ENCODE results near the gene TLX1. TPM values are rescaled to one million over a fixed set of nuclear protein-coding genes. Genes with fewer than 3 reads are reported as not detected.

The TLX1 gene
- total RNA-seq: not detected

DNA sequence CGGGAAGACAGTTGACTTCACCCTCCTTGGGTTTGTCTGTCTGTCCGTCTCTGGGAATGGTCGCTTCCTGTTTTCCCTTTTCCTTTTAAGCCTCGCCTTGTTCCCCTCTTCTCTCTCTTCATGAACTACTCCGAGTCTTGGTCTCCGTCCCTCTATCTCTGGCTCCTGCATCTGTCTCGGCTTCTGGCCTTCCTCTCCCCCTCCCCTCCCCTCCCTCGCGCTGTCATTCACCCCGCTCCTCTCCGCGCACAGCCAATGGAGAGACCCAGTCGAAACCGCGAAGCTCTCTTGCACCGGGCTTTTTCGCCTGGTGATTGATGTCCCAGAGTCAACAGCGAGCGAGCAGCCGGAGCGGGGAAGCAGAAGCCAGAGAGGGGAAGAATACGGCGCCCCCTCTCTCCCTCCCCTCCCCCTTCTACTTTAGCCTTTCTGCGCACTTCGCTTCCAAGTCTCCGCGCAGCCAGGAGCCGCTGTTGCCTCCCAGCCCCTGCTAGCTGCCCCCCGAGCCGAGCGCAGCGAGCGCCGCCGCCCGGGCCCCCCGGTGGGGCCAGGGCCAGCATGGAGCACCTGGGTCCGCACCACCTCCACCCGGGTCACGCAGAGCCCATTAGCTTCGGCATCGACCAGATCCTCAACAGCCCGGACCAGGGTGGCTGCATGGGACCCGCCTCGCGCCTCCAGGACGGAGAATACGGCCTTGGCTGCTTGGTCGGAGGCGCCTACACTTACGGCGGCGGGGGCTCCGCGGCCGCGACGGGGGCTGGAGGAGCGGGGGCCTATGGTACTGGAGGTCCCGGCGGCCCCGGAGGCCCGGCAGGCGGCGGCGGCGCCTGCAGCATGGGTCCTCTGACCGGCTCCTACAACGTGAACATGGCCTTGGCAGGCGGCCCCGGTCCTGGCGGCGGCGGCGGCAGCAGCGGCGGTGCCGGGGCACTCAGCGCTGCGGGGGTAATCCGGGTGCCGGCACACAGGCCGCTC lies at the start of gene TLX1:
Gene TLX1 (plus strand): TSS at position 317 of the 978 bp plus-strand sequence. CDS start 242 bp downstream, at position 559.
- Histone ChIP-seq H3K36me3 (no peaks in the 10 kb centered on the region), H3K27ac (no peak within 1 kb of the TSS), H3K27me3 (peaks cover 82 to 90% (median 87%) of the 10 kb centered on the region in 3 donors), H3K4me3 (peak within 1 kb of the TSS; percentile 23 to 50 (median 45)), H3K4me1 (peaks cover 15 to 26% of the 10 kb centered on the region in 2 donors), H3K9me3 (no peaks in the 10 kb centered on the region)
- TF ChIP-seq, protein P1, sequence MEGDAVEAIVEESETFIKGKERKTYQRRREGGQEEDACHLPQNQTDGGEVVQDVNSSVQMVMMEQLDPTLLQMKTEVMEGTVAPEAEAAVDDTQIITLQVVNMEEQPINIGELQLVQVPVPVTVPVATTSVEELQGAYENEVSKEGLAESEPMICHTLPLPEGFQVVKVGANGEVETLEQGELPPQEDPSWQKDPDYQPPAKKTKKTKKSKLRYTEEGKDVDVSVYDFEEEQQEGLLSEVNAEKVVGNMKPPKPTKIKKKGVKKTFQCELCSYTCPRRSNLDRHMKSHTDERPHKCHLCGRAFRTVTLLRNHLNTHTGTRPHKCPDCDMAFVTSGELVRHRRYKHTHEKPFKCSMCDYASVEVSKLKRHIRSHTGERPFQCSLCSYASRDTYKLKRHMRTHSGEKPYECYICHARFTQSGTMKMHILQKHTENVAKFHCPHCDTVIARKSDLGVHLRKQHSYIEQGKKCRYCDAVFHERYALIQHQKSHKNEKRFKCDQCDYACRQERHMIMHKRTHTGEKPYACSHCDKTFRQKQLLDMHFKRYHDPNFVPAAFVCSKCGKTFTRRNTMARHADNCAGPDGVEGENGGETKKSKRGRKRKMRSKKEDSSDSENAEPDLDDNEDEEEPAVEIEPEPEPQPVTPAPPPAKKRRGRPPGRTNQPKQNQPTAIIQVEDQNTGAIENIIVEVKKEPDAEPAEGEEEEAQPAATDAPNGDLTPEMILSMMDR (IDR thresholded peaks at IDR 0.05 in 4 of 5, conservative IDR thresholded peaks at IDR 0.05 in 1 of 5): no peak
- TF ChIP-seq POLR2A (IDR thresholded peaks at IDR 0.05): no peak
- in situ Hi-C loops (cut with MboI; ENCODE audit: low sequenced_read_pairs in 4 of 4): no loop called here
- DNase-seq (no peak), ATAC-seq (peak in 1 of 2 donors; percentile 69)
- intact Hi-C loops (cut with DNase I; ENCODE audit: low total_unique reads): no loop called here

DNA sequence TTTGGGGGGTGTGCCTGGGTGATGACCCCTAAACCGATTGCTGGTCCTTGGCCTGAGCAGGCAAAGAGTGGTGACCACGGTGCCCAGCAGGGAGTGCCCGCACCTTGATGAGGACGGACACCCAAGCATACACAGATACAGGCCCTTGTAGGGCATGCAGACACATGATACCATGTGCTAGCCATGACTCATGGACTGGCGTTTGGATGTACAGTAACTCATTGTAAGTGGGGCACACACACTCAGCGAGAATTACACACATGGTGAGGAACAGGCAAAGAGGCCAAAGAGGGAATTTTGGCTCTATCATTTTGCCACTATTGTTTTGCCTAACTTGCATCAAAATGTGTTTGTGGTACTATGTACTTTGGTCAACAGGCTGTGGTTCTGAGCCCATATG lies 45.3 kb upstream of the TLX1 start:
- TF ChIP-seq, protein P1 (IDR thresholded peaks at IDR 0.05 in 4 of 5, conservative IDR thresholded peaks at IDR 0.05 in 1 of 5): no peak
- TF ChIP-seq POLR2A (IDR thresholded peaks at IDR 0.05): no peak
- Histone ChIP-seq H3K27me3 (peaks cover 34 to 50% (median 41%) of the 10 kb centered on the region in 3 donors), H3K36me3 (no peaks in the 10 kb centered on the region), H3K4me1 (no peaks in the 10 kb centered on the region), H3K9me3 (no peaks in the 10 kb centered on the region), H3K27ac (no peak overlapping the region), H3K4me3 (no peak overlapping the region)
- in situ Hi-C loops (cut with MboI; ENCODE audit: low sequenced_read_pairs in 4 of 4): no loop called here
- ATAC-seq (no peak), DNase-seq (no peak)
- intact Hi-C loops (cut with DNase I; ENCODE audit: low total_unique reads): no loop called here

DNA sequence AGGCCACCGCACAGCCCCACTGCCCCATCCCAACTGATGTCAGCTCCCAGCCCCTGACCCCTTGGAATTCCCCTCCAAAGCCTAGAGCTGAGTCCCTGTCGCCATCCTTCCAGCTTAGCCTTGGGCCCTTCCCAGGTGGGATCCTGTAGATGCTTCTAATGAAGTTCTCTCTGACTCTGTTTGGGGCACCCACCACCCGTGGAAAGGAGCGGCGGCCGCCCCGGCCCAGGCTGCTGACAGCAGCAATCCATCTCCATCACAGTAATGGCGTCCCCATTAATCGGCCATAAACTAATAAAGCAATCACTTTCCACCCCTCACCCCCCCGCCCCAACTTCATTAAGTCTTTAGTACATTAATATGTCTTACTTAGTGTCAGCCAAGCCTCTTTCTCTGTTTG lies 43.7 kb upstream of the TLX1 start:
- no peaks in the 10 kb centered on the region for H3K36me3 ChIP-seq
- no peaks in the 10 kb centered on the region for H3K9me3 ChIP-seq
- no peak for TF ChIP-seq POLR2A (IDR thresholded peaks at IDR 0.05)
- TF ChIP-seq, protein P1 (IDR thresholded peaks at IDR 0.05 in 4 of 5, conservative IDR thresholded peaks at IDR 0.05 in 1 of 5): no peak
- in situ Hi-C loops (cut with MboI; ENCODE audit: low sequenced_read_pairs in 4 of 4): no loop called here
- peaks cover 33 to 50% (median 44%) of the 10 kb centered on the region in 3 donors for H3K27me3 ChIP-seq
- no peak overlapping the region for H3K4me3 ChIP-seq
- no peak overlapping the region for H3K27ac ChIP-seq
- no peak for ATAC-seq
- no peak for DNase-seq
- intact Hi-C loops (cut with DNase I; ENCODE audit: low total_unique reads): no loop called here
- H3K4me1 ChIP-seq: no peaks in the 10 kb centered on the region

DNA sequence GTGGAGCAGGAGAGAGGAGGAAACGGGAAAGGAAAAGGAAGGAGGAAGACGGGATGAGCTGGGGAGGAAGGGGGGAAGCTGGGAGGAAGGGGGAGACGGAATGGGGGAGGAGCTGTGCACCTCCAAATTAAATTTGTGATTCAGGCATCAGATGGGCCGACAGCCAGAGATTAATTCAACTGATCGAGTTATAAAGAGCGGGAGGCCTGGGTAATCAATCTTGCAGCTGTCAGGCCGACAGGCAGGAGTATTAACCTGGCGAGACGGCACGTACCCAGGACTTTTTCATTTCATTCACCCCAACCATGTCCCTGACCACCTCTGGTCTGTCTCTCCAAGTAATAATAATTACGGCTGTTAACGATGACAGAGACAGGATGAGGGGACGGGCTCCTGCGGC lies 43.1 kb upstream of the TLX1 start:
- Histone ChIP-seq H3K36me3 (no peaks in the 10 kb centered on the region), H3K27me3 (peaks cover 31 to 45% (median 44%) of the 10 kb centered on the region in 3 donors), H3K4me3 (no peak overlapping the region), H3K27ac (no peak overlapping the region), H3K9me3 (no peaks in the 10 kb centered on the region), H3K4me1 (no peaks in the 10 kb centered on the region)
- no peak for DNase-seq
- intact Hi-C loops (cut with DNase I; ENCODE audit: low total_unique reads): no loop called here
- TF ChIP-seq POLR2A (IDR thresholded peaks at IDR 0.05): no peak
- no peak for ATAC-seq
- in situ Hi-C loops (cut with MboI; ENCODE audit: low sequenced_read_pairs in 4 of 4): no loop called here

DNA sequence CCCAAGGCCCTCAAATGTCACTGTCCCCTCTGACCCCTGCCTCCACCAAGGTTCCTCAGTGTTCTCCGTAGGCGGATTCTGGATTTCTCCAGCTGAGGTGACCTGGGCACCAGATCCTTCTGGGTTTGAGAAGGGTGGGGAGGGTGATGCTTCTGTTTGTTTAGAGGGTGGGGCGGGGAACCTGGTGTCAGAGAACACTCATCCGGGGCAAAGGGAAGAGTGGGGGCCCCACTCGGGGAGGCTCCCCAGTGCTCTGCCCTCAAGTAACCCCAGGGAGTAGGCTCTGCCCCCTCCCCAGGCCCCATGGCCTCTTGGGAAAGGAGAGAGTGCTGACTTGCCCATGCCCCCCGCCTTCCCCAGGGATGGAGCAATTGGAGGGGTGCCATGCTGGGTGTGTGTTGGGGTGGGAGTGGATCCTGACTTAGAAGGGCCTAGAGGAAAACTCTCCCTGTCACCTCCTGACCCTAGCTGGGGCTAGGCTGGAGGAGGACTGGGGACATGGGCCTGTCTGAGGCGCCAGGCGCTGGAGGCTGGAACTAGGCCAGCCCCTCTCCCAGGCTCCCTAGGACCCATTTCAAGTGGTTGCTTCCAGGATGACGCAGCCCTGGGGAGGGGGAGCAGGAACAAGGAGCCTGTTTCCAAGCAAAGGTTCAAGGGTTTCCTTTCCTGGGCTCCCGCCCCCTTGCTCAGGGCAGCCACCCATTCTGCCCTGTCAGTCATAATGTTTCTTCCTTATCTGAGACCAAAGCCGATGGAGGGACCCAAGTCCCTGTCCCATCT lies 41.4 kb upstream of the TLX1 start:
- Histone ChIP-seq H3K27ac (no peak overlapping the region), H3K9me3 (no peaks in the 10 kb centered on the region), H3K27me3 (peaks cover 38 to 51% (median 42%) of the 10 kb centered on the region in 3 donors), H3K4me1 (no peaks in the 10 kb centered on the region), H3K36me3 (no peaks in the 10 kb centered on the region), H3K4me3 (no peak overlapping the region)
- in situ Hi-C loops (cut with MboI; ENCODE audit: low sequenced_read_pairs in 4 of 4): no loop called here
- no peak for DNase-seq
- no peak for ATAC-seq
- intact Hi-C loops (cut with DNase I; ENCODE audit: low total_unique reads): no loop called here
- no peak for TF ChIP-seq POLR2A (IDR thresholded peaks at IDR 0.05)
- TF ChIP-seq, protein P1 (IDR thresholded peaks at IDR 0.05 in 4 of 5, conservative IDR thresholded peaks at IDR 0.05 in 1 of 5): no peak
